HEK293T (cell line): ENCODE results near the gene TOMT.
"Not testable (repeated sequence)": the region's sequence is repeated elsewhere in the genome, so short reads cannot be mapped to it uniquely, and the experiment has no call there.

Source experiments
- CTCF ChIA-PET: fragments of 350-600 bp; formaldehyde crosslinking; extraction: SDS; loops from one replicate; lab custom pipeline; 2021; ENCODE audit warnings: antibody characterized with exemption, inconsistent platforms; lab: Yijun Ruan, JAX
- POLR2A ChIA-PET: fragments of 350-600 bp; formaldehyde crosslinking; extraction: SDS; loops from one replicate; lab custom pipeline; 2020; ENCODE audit warnings: antibody characterized with exemption, inconsistent platforms; lab: Yijun Ruan, JAX
- DNase-seq: peaks from one replicate; pipeline ENCODE4 v3.0.0; 2012; ENCODE audit warnings: mixed read lengths; ENCODE audit errors: extremely low spot score
- ARNT ChIP-seq: fragments of 450-650 bp; IDR thresholded peaks from 2 replicates; pipeline ENCODE4 v1.6.1; 2017; ENCODE audit warnings: mild to moderate bottlenecking
- BHLHE40 ChIP-seq: fragments of 450-650 bp; IDR thresholded peaks from 2 replicates; pipeline ENCODE4 v1.6.1; 2016; ENCODE audit warnings: mild to moderate bottlenecking, moderate library complexity, borderline replicate concordance
- CTBP1 ChIP-seq: fragments of 450-650 bp; IDR thresholded peaks from 2 replicates; pipeline ENCODE4 v1.6.1; 2016; ENCODE audit warnings: borderline replicate concordance
- ELF4 ChIP-seq: fragments of 450-650 bp; IDR thresholded peaks from 2 replicates; pipeline ENCODE4 v1.6.1; 2017; ENCODE audit warnings: antibody characterized with exemption
- FOXA1 ChIP-seq: fragments of 450-650 bp; IDR thresholded peaks from 2 replicates; pipeline ENCODE4 v1.6.1; 2016; ENCODE audit warnings: mild to moderate bottlenecking
- FOXK2 ChIP-seq: fragments of 450-650 bp; IDR thresholded peaks from 2 replicates; pipeline ENCODE4 v1.6.1; 2016; ENCODE audit warnings: mild to moderate bottlenecking
- FOXM1 ChIP-seq: fragments of 450-650 bp; IDR thresholded peaks from 2 replicates; pipeline ENCODE4 v1.6.1; 2017; ENCODE audit warnings: mild to moderate bottlenecking, borderline replicate concordance
- HDGF ChIP-seq: fragments of 450-650 bp; IDR thresholded peaks from 2 replicates; pipeline ENCODE4 v1.6.1; 2017; ENCODE audit warnings: antibody characterized with exemption, borderline replicate concordance
- L3MBTL2 ChIP-seq: fragments of 450-650 bp; conservative IDR thresholded peaks from 2 replicates; pipeline ENCODE4 v1.6.1; 2016; ENCODE audit warnings: mild to moderate bottlenecking
- LEF1 ChIP-seq: fragments of 450-650 bp; IDR thresholded peaks from 2 replicates; pipeline ENCODE4 v1.6.1; 2017; ENCODE audit warnings: mild to moderate bottlenecking, borderline replicate concordance
- NFRKB ChIP-seq: fragments of 450-650 bp; IDR thresholded peaks from 2 replicates; pipeline ENCODE4 v1.6.1; 2016; ENCODE audit warnings: mild to moderate bottlenecking, moderate library complexity
- SP1 ChIP-seq: fragments of 450-650 bp; IDR thresholded peaks from 2 replicates; pipeline ENCODE4 v1.6.1; 2017
- SUZ12 ChIP-seq: fragments of 450-650 bp; IDR thresholded peaks from 2 replicates; pipeline ENCODE4 v1.6.1; 2016; ENCODE audit warnings: mild to moderate bottlenecking
- TARDBP ChIP-seq: fragments of 450-650 bp; IDR thresholded peaks from 2 replicates; pipeline ENCODE4 v1.6.1; 2016
- ZNF384 ChIP-seq: fragments of 450-650 bp; IDR thresholded peaks from 2 replicates; pipeline ENCODE4 v1.6.1; 2016
- TF ChIP-seq, protein P1 (sequence below): fragments of 450-650 bp; IDR thresholded peaks from 2 replicates; pipeline ENCODE4 v1.6.1; 2016

TOMT gene

GRCh38 chr11:72127923-72128322, 22.2 kb downstream of the TOMT start:
- CTCF ChIA-PET, result interaction anchor here (0.6 kb wide), 1 partner anchor 287 kb away, joined by 5 read pairs; no protein-coding TSS in a partner anchor
- DNase-seq, result no peak
- no peak for TF ChIP-seq ARNT
- TF ChIP-seq ZNF384, result no peak
- TF ChIP-seq NFRKB, result no peak
- TF ChIP-seq, protein P1, sequence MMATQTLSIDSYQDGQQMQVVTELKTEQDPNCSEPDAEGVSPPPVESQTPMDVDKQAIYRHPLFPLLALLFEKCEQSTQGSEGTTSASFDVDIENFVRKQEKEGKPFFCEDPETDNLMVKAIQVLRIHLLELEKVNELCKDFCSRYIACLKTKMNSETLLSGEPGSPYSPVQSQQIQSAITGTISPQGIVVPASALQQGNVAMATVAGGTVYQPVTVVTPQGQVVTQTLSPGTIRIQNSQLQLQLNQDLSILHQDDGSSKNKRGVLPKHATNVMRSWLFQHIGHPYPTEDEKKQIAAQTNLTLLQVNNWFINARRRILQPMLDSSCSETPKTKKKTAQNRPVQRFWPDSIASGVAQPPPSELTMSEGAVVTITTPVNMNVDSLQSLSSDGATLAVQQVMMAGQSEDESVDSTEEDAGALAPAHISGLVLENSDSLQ, result no peak
- TF ChIP-seq FOXK2, result no peak
- TF ChIP-seq HDGF, result no peak
- TF ChIP-seq ELF4, result no peak
- TF ChIP-seq L3MBTL2, result no peak
- no peak for TF ChIP-seq FOXA1
- TF ChIP-seq LEF1, result no peak
- TF ChIP-seq FOXM1, result no peak
- no peak for TF ChIP-seq BHLHE40
- POLR2A ChIA-PET, result no interaction called here

- POLR2A ChIA-PET, result no interaction called here
- no peak for TF ChIP-seq SUZ12
- no peak for TF ChIP-seq BHLHE40
- TF ChIP-seq, protein P1, result no peak
- DNase-seq, result no peak
- CTCF ChIA-PET, result no interaction called here
Observed at GRCh38 chr11:72129381-72129780, 23.7 kb downstream of the TOMT start.

DNA sequence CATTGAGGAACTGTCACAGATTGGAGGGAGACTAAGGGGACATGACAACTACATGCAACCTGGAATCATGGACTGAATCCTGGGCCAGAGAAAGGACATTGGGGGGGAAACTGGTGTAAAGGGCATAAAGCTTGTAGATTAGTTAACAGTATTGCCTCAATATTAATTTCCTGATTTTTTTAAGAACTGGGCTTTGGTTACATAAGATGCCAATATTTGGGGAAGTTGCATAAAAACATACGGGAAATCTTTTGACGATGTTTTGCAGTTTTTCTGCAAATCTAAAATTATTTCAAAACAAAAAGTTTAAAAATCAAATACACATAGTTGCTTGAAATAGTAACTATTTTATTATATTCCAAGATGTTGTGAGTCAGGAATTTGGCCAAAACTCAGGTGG, 26.9 kb downstream of the TOMT start:
- no peak for TF ChIP-seq FOXM1
- no peak for TF ChIP-seq FOXA1
- no peak for TF ChIP-seq ARNT
- no peak for TF ChIP-seq L3MBTL2
- TF ChIP-seq, protein P1, result no peak
- no peak for TF ChIP-seq CTBP1
- no peak for TF ChIP-seq SP1
- TF ChIP-seq SUZ12, result no peak
- TF ChIP-seq ZNF384, result no peak
- no peak for TF ChIP-seq NFRKB
- TF ChIP-seq LEF1, result no peak
- no peak for DNase-seq
- ChIA-PET POLR2A (no interaction called here), CTCF (no interaction called here)

GRCh38 chr11:72135473-72135872, 29.7 kb downstream of the TOMT start, which contains the start of gene FOLR3:
FOLR3 (plus strand) TSS chr11:72135725; CDS start chr11:72135953, 228 bp downstream.
- DNase-seq, CTCF ChIA-PET, POLR2A ChIA-PET: not testable (repeated sequence)

GRCh38 chr11:72135891-72136683, 30.4 kb downstream of the TOMT start:
- no peak for DNase-seq
- no peak for TF ChIP-seq FOXA1
- no peak for TF ChIP-seq ELF4
- TF ChIP-seq BHLHE40, result no peak
- TF ChIP-seq, protein P1, result no peak
- no peak for TF ChIP-seq CTBP1
- TF ChIP-seq HDGF, result no peak
- no peak for TF ChIP-seq LEF1
- TF ChIP-seq ZNF384, result no peak
- TF ChIP-seq L3MBTL2, result no peak
- no peak for TF ChIP-seq NFRKB
- TF ChIP-seq FOXM1, result no peak
- no peak for TF ChIP-seq ARNT
- TF ChIP-seq SUZ12, result no peak
- no peak for TF ChIP-seq TARDBP
- no peak for TF ChIP-seq FOXK2
- no peak for TF ChIP-seq SP1
- POLR2A ChIA-PET, result no interaction called here
- CTCF ChIA-PET, result interaction anchor here (0.6 kb wide), 1 partner anchor 30 kb away, joined by 3 read pairs; no protein-coding TSS in a partner anchor

- ChIA-PET CTCF (interaction anchor here (0.6 kb wide), 1 partner anchor 29 kb away, joined by 3 read pairs; no protein-coding TSS in a partner anchor), POLR2A (no interaction called here)
- no peak for DNase-seq
- TF ChIP-seq LEF1, result no peak
- TF ChIP-seq FOXK2, result no peak
- TF ChIP-seq NFRKB, result no peak
- TF ChIP-seq FOXM1, result no peak
- no peak for TF ChIP-seq HDGF
Observed at GRCh38 chr11:72136684-72137262, 31.0 kb downstream of the TOMT start.
